GM21737 (cell line): ENCODE measurements around the gene CEP170B.
"Not testable (repeated sequence)": the region's sequence is repeated elsewhere in the genome, so short reads cannot be mapped to it uniquely, and the experiment has no call there.

ENCODE experiments used
- ATAC-seq: cut with Tn5 transposase; IDR thresholded peaks from one replicate; pipeline ENCODE4 v1.9.1; 2021; ENCODE audit warnings: mild to moderate bottlenecking, moderate library complexity; ENCODE audit not compliant: unreplicated experiment

CEP170B gene

GRCh38 chr14:104865081-104865630 lies at the start of gene CEP170B:
TSS of gene CEP170B (plus strand) at chr14:104865268. CDS start at chr14:104868451, 3,183 bp downstream.
- no peak for ATAC-seq

- peak; percentile 7 for ATAC-seq
Observed at GRCh38 chr14:104816616-104816884, 48.5 kb upstream of the CEP170B start.

DNA sequence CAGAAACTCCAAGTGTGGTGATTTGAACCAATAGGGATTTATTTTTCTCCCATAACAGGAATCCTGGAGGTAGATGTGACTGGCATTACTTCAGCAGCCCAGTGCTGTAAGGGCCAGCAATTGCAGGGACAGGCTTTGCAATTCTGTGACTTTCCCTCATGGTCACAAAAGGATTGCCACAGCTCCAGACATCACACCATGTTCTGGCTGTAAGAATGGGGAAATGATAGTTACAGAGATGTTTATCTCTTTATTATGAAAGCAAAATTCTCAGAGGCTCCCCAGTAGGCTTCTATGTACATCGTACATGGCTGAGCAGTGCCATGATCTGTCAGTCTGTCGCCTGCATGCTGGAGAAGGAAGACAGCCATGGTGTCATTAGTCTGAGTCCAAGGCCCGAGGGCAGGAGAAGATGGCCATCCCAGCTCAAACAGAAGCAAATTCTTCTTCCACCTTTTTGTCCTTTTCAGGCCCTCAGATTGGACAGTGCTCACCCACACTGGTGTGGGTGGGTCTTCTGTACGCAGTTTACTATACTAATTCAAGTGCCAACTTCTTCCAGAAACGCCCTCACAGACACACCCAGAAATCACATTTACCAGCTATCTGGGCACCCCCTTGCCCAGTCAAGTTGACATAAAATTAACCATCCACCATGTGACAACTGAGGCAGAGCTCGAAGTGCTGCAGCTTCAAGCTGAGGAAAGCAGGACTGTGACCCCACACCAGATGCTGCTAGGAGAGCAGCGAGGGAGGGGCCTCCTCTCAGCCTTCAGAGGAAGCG lies 46.9 kb upstream of the CEP170B start:
- ATAC-seq = no peak

DNA sequence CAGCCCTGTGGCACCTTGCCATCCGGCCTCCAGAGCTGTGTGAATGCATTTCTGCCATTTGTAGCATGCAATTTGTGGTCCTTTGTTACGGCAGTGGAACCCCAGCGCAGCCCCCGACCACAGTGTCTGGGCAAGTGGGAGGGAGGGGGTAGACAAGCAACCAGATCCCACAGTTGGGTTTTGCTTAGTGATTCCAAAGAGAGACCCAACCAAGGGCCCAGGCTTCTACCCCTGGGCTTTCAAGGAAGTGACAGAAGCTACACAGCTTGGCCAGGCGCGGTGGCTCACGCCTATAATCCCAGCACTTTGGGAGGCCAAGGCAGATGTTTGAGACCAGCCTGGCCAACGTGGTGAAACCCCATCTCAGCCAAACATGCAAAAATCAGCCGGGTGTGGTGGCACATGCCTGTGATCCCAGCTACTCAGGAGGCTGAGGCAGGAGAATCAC lies 46.3 kb upstream of the CEP170B start:
- ATAC-seq = no peak

DNA sequence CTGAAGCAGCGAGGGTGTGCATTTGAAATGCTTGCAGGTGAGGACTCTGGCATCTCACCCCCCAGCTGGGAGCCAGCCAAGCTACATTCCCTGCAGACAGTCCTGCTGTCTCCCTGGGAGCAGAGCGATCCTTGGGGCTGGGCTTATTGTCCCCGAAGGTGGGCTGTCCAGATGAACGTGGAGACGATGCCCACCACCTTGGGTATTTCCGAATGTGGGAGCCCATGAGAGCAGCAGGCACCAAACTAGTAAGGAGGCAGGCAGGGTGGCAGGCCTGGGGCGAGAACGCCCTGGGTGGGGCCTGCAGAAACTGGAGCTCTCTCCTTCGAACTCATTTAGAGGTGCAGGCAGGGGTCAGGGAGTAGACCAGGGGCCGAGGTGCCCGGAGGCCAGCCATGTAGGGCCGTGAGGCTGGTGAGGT lies 45.7 kb upstream of the CEP170B start:
- ATAC-seq = no peak

DNA sequence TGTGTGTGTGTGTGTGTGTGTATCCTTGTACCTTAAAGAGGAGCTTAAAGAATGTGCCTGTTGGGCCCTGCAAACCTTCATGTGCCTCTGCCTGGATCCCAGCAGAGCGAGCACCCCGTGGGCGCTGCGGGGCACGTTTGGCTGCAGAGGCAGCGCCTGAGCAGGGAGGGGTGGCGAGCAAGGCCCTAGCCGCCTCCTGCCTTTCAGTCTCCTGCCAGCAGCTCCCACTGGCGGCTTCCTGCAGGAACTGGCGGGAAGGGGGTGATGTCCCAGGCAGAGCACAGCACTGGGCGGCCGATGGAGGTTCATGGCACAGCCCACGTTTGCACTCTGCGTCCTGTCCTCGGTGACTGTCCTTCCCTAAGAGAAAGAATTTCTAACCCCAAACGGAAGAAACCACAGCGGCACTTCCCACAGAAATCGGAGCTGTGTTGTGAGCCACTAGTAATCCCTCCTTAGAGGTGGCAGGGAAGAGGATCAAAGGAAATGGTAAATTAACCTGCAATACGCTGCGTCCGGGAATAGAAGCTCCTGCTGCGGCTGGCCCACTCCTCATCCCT lies 44.3 kb upstream of the CEP170B start:
- ATAC-seq = no peak

GRCh38 chr14:104821229-104821945 lies 43.7 kb upstream of the CEP170B start:
- no peak for ATAC-seq

- ATAC-seq = no peak
Observed at GRCh38 chr14:104821971-104822608, 43.0 kb upstream of the CEP170B start.

DNA sequence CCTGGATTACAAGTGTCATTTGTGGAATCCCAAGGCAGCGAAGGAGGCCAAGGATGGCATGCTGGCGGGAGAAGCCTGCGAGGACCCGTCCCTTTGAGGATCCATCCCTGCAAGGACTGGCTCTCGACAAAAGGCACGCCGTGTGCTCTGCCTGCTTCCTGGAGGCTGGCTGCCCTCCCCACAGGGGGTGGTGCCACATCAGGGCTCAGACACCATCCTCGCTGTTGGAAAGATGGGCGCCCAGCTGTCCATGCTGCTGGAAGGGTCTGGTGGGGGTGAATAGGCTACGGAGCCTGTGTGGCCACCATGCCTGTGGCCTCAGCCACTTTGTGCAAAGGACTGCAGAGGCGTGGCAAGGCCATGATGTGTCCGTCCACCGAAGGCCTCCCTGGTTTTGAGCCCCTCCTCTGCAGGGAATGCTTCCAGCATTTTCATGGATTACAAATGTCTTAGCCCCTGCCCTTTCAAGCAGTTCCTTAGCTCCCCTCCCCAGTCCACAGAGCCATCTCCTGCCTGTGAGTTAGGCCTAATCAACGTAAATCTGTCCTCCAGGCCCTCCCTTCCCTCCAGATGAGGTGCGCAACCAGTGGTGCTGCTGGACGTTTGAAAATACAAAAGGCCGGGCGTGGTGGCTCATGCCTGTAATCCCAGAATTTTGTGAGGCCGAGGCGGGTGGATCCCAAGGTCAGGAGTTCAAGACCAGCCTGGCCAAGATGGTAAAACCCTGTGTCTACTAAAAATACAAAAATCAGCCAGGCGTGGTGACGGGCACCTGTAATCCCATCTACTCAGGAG lies 42.0 kb upstream of the CEP170B start:
- no peak for ATAC-seq

GRCh38 chr14:104824353-104824997 lies 40.6 kb upstream of the CEP170B start:
- no peak for ATAC-seq

DNA sequence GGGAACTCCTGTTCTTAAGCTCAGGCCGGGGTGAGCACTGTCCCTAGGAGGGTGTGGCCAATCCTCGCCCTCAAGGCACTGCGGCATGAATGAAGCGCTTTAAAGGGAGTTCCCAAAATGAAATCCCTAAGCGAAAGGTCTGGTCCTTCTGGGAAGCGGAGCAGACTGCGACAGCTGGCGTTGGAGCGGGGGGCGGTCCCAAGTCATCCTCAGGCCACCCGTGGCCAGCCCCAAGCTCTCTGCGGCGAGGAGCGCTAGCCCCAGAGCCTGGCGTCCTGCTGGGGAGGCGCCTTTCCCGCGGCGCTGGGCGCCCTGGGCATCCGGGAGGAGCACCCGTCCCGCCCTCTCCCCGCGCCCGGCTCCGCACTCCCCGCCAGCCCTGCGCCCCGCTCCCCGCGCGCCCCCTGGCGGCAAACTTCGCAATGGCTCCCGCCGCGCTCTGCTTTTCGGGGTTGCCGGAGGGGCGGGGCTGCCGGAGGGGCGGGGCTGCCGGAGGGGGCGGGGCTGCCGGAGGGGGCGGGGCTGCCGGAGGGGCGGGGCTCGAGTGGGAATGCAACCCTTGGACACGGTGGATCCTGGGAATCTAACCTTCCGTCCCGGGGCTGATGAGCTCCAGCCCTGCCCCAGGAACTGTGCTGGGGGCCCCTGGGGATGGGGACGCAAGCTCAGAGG lies 38.7 kb upstream of the CEP170B start:
- peak; percentile 83 for ATAC-seq

- ATAC-seq = no peak
Observed at GRCh38 chr14:104826861-104827176, 38.2 kb upstream of the CEP170B start.

DNA sequence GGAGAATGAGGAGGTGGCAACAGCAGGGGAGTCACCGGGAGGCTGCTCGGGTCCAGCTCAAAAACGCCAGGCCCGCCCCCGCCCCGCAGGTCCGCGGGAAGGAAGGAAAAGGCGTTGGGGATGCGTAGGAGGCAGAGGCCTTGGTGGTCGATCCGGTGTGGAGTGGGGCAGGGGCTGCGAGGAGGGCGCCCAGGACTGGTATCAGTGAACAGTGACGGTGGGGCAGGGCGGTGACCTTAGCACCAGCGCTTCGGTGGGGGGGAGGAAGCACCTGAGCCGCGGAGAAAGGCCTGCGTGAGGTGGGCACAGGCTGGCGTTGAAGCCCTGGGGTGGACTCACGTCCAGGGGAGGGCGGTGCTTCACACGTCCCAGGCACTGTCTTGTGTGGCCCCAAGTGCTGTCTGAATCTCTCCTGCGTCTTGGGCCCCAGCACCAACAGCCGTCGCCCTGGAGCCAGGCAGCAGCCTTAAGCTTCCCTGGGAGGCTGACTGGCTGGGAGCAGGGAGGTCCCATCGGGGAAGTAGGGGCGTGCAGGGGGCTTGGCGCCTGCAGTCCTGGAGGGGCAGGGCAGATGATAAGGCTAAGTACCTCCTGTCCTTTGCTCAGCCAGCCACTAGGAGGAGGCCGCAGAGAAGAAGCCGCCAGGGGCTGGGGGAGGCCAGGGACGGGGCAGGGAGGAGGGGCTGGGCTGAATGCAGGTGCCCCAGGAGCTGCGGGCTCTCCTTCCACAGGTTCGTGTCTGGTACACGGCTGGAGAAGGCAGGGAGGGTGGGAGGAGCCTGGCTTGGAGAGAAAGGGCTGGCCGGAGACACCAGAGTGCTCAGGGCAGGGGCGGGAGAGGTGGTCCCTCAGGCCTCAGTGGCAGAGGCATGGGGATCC lies 37.7 kb upstream of the CEP170B start:
- ATAC-seq = no peak

DNA sequence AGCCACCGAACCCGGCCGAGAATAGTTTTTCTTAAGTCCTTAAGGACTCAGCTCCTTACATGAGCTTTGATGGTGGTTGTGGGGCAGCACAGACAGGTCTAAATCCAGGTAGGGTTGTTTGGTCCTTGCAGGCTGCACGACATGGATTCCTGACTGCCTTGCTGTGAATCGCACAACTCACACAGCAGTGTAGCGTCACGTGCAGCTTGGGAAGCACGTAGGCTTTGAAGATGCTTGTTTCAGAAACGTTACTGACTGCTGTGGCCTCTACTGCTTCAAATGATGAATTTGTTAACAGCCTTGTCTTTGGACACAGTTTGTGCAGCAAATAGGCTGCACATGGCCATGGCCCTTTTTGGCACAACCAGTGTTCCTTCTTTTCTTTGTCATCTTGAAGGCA lies 34.3 kb upstream of the CEP170B start:
- ATAC-seq = no peak

- ATAC-seq = not testable (repeated sequence)
Observed at GRCh38 chr14:104836171-104836935, 28.7 kb upstream of the CEP170B start.

GRCh38 chr14:104841730-104842129 lies 23.3 kb upstream of the CEP170B start:
- ATAC-seq = no peak

GRCh38 chr14:104843006-104843405 lies 22.1 kb upstream of the CEP170B start:
- no peak for ATAC-seq
